SW480 (cell line): ENCODE results near the gene PDE6A.
A peak's percentile ranks its signal among the peaks of the same experiment; 100 is the strongest.
"Not testable (repeated sequence)": the region's sequence is repeated elsewhere in the genome, so short reads cannot be mapped to it uniquely, and the experiment has no call there.

Experiments
- DNase-seq: peaks from one replicate; pipeline ENCODE4 v3.0.0-alpha.2; 2016; ENCODE audit warnings: low spot score

The PDE6A gene

DNA sequence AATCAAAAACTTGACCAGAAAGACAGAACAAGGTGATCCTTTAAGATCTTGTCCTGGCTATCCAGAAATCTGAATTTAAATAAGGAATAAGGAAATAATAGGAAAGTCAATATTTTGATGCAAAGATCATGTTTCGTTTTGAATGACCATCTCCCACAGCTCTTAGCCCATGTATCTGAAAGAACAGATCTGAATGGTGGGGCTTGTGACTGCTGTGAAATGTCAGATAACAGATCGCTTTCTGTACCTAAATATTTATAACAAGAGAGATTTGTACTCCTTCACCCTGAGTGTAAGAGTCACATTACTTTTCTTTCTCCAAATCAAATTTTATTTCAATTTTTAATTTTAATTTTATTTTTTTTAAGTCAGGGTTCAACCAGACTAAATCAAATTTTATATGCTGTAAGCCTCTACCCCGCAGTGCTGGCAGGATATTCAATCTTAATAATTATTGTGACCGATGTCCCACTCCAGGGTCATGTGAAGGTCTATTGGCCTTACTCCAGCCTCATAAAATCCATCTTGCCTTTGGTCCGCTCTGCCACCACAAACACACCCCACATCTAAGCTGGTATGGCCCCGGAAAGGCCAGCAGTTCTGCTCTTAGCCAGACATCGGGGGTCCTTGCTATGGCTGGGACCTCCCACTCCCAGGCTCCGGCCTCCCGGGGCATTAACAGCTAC, 9.0 kb upstream of the PDE6A start:
- DNase-seq = no peak

DNA sequence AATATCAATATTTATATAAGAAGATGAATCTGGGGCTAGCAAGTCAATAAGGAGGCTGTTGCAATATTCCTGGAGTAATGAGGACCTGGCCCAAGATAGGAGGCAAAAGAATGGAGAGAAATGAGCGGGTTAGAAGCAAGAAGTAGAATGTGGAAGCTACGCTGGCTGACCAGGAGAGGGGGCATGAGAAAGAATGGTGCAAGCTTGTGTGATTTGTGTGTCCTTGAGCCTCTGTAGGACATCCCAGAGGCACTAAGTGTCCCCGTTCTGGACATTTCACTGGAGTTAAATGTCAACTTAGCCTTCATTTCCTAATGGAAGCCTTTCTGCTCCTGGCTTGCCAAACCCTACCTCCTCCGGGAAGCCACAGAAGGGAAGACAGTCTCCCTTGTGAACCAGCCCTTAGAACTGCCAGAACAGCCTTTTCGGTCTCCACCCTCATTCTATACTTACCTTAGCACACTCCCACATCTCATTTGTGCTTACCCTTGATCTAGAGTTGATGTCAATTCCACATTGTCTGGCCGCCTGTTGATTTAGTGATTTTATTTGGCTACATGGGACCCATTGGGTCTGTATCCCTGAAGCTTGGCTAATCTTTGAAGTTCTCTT, 6.7 kb upstream of the PDE6A start:
- DNase-seq = no peak

DNA sequence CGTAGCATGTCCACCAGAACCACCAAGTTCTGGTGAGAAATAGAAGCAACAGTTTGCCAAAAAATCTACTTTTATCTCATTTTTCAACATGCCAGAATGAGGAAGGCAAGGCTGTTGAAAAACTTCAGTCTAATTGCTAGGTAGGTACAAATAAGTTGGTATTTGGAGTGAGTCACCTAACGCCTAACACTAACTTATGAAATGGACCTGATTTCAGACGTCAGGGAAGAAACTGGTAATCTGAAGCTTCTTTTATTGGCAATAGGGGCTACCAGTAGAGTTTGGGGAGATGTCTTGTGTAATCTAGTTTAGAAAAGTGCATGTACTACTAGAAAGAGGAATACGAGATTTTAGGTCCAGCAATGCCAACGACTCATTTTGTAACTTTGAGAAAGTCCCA, 4.4 kb upstream of the PDE6A start:
- DNase-seq = no peak

DNA sequence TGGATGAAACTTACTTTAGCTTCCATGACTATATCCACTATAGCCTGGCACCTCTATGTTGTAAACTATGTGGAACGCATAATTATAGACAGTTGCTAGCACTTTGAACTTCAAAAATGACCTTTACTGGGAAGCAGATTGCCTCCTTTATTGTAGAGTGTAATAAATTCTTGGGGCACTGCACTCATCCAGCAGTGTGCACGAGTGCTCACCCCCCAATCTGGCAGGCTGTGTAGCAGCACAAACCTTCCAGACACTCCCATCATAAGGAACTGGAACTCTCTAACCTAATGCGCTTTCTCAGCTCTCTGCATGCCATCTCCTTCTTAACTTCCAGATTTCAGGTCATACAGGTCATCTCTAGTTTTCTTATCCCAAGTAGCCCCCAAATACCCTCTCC, 1.5 kb upstream of the PDE6A start:
- no peak for DNase-seq

DNA sequence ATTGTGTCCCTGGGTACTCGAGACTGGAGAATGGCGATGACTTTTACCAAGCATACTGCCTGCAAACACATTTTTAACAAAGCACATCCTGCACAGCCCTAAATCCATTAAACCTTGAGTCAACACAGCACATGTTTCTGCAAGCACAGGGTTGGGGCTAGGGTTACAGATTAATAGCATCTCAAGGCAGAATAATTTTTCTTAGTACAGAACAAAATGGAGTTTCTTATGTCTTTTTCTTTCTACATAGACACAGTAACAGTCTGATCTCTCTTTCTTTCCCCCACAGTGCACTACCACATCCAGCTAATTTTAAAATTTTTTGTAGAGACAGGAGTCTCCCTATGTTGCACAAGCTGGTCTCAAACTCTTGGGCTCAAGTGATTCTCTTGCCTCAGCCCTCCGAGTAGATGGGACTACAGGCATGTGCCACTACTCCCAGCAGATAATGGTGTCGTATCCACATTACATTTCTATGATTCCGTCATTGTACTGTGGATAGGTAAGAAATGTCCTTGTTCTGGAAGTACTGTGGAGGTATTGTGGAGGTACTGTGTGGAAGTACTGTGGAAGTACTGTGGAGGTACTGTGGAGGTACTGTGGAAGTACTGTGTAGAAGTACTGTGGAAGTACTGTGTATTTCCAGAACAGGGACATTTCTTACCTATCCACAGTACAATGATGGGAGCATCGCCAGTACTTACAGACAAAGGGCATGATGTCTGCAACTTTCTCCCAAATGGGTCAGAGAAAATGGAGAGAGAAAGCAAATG, 1.2 kb downstream of the PDE6A start:
- DNase-seq = not testable (repeated sequence)

DNA sequence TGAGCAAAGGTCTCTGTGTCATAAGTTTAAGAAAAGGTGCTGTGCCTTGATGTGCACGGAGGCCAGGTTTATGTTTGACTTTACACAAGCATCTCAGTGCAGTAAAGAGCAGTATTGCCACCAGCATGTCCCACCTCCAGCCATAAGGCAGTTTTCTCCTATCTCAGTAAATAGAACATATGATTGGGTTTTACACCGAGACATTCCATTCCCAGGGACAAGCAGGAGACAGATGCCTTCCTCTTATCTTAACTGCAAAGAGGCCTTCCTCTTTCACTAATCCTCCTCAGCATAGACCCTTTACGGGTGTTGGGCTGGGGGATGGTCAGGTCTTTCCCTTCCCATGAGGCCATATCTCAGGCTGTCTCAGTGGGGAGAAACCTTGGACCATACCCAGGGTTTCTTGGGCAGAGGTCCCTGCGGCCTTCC, 1.8 kb downstream of the PDE6A start:
- not testable (repeated sequence) for DNase-seq

DNA sequence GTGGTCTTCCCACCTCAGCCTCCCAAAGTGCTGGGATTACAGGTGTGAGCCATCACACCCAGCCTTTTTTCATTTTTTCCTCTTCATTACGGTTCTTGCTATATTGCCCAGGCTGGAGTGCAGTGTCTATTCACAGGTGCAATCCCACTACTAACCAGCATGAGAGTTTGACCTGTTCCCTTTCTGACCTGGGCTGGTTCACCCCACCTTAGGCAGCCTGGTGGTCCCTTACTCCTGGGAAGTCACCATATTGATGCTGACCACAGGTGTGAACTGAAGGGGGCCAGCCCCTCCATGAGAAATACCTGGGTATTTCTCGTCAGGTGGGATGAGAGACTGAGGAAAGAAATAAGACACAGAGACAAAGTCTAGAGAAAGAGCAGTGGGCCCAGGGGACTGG, 2.4 kb downstream of the PDE6A start:
- no peak for DNase-seq

DNA sequence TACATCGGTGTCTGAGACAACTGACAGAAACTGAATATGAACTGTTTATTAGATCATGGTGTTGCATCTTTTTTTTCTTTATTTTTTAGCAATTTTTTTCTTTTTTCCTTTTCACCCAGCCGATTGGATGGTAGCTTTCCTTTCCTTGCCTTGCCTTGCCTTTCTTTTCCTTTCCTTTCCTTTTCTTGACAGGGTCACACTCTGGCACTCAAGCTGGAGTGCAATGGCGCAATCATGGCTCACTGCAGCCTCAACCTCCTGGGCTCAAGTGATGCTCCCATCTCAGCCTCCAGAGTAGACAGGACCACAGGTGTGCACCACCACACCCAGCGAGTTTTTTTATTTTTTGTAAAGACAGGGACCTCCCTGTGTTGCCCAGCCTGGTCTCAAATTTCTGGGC, 2.8 kb downstream of the PDE6A start:
- no peak for DNase-seq

DNA sequence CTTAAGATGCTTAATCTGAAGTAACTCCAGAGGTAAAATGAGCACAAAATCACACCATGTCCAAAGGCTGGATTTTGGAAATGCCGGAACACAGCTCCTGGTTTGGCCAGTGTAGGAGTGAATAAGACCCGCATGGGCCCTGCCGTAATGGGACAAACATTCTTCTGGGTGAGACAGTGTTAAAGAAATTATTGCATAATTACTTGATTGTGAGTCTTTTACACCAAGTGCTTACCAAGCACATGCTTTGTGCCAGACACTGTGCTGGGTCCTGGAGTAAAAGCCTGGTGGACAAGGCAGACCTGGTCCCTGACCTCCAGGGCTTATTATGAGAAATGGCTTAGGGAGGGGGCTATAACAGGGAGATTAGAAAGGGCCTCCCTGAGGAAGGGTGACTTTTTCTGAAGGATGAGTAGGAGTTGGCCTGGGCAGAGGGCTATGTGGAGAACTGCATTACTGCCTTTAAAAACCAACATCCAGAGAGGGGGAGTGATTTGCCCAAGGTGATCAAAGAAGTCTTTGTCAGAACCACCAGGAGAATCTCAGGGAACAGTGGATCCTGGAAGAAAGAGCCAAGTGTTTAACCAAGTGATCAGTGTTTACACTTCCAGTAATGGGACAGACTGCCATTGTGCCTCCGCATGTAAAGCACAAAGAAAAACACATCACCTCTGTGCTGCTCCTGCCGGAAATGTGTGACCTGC, 3.5 kb downstream of the PDE6A start:
- DNase-seq = peak; percentile 13

DNA sequence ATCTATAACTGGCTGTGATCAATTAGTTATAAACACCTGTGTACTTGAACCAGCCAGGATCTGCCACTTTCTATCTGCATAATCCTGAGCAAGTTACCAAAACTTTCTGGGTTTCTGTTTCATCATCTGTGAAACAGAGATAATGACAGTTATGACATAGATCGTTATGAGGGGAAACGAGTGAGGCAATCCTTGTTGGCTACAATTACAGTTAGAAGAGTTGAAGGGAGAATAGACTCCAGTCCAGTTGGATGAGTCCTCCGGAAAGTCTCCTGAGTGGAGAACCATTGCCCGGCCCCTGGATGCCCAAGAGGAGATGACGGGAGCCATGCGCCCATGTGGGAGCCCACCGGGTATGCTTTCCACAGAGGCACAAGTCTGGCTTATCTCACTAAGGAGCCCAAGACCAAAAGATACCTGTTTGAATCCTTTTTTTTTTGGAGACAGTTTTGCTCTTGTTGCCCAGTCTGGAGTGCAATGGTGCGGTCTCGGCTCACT, 4.5 kb downstream of the PDE6A start:
- DNase-seq = no peak

DNA sequence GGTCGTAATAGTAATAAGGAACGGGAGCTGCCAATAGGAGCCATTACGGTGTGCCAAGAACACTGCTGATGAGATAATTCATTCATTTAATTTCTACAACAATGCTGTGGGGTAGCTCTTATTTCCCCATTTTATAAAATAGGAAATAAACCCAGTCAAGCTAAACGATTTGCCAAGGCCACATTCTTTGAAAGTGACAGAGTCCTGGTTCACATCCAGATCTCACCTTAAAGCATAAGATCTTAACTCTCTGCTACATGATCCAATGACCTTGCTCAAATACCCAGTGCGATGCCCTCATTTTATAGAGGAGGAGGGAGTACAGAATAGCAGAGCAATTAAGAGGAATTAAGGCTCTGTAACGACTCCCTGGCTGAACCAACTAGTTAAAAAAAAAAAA, 5.0 kb downstream of the PDE6A start:
- DNase-seq = no peak

DNA sequence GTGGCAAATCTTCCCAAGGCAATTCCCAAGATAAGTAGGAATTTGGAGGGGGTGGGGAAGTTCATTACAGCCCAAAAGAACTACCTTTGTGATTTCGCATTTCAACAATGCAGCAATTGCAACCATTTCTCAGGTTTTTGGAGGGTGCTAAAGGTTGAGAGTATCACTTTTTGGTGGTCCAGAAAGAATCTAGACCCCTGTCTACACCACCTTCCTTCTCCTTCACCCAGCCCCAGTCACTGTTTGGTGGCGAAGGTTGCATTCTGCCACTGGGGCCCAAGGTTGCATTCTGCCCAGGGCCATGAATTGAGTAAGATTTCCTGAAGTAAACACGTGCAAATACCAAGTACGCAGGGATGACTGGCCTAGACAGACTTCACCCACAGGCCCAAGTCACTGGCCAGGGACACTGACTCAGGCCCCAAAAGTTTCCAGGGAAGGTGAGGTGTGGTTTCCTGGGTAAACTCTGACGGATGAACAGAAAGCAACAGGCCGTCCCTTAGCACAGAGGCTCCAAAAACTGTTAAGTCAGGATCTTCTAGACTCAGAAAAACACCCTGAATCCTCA, 5.7 kb downstream of the PDE6A start:
- no peak for DNase-seq

DNA sequence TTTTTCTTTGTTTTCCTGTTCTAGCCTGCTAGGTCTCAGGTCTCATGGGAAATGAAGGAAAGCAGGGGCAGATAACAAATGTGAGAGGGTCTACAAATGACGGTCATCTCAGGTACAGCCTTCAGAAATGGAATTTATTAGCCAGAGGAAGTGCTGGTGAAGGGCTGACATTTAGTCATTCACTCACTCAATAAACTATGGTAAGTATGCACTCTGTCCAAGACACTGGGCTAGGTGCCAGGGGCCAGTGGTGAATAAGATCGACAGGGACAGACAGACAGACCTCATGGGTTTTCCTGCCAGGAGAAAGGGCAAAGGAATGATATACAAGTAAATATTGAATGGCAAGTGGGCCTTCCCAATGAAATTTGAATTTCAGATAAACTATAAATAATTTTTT, 6.3 kb downstream of the PDE6A start:
- DNase-seq = peak; percentile 32

DNA sequence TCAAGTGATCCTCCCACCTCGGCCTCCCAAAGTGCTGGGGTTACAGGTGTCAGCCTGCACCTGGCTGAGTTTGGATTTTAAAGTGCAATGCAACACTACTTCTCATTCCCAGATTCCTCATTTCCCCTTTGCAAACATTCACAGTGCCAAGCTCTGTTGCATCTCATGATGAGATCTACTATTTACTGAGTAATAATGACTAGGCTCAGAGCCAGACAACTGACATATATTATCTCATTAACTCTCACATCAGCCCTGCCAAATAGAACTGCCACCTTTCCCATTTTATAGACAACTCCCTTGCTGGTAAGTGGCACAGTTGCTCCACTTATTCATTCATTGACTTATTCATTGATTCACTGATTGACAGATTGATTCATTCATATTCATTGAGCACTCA, 7.0 kb downstream of the PDE6A start:
- DNase-seq = no peak

DNA sequence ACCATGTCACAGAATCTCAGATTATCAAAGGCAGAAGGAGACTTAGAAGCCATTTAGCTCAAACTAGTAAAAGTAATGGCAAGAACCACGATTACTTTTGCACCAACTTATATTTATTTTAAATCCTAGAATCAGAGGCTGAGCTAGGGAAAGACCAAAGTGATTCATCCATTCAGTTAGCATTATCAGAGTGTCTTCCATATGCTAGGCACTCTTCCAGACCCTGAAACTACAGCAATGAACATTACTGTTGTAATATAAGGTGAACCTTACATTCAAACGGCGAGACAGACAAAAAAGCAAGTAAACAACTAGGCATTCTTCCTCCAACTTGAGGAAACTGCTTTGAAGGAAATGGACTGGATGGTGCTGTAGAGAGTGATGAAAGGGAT, 7.9 kb downstream of the PDE6A start:
- no peak for DNase-seq

DNA sequence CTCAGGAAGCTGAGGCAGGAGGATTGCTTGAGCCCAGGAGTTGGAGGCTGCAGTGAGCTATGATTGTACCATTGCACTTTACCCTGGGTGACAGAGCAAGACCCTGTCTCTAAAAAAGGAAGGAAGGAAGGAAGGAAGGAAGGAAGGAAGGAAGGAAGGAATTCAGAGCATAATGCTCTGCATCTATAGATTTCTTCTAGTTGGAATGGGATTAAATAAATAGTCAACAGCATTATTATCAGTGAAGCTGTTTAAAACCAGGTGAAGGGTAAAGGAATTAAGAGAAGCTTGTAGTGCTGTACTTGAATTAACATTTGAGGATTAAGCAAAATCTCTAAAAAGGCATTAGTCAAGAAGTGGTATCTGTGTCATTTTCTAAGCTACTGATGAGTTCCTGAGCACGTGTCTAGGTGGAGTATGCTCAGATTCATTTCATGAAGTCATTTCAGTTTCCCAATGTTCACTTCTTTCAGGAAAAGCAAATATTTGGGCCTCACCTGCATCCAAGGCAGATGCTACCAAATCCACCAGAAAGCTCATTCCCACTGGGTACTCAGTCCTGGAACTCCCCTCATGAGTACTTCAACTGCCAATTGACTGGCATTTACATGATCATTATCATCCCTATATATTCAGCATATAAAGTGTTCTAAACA, 8.4 kb downstream of the PDE6A start:
- DNase-seq = no peak

DNA sequence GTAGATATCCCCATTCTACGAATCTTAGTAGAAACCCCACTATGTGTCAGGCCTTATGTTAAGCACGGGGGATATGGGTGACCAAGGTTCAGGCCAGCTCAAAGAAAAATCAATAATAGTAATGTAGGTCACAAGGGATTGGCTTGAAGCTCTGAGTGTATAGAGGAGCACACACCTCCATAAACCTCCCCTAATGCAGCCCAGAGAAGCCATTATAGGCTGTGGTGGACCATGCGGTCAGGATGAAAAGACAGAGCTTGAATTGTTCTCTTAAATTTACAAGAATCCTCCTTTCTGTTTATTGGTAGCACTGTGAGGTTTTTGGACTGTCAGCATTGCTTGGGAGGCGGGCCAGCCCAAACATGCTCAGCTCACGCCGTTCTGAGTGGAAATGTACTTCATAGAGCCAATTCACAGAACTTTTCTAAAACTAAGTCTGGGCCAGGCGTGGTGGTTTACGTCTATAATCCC, 9.1 kb downstream of the PDE6A start:
- peak; percentile 38 for DNase-seq

DNA sequence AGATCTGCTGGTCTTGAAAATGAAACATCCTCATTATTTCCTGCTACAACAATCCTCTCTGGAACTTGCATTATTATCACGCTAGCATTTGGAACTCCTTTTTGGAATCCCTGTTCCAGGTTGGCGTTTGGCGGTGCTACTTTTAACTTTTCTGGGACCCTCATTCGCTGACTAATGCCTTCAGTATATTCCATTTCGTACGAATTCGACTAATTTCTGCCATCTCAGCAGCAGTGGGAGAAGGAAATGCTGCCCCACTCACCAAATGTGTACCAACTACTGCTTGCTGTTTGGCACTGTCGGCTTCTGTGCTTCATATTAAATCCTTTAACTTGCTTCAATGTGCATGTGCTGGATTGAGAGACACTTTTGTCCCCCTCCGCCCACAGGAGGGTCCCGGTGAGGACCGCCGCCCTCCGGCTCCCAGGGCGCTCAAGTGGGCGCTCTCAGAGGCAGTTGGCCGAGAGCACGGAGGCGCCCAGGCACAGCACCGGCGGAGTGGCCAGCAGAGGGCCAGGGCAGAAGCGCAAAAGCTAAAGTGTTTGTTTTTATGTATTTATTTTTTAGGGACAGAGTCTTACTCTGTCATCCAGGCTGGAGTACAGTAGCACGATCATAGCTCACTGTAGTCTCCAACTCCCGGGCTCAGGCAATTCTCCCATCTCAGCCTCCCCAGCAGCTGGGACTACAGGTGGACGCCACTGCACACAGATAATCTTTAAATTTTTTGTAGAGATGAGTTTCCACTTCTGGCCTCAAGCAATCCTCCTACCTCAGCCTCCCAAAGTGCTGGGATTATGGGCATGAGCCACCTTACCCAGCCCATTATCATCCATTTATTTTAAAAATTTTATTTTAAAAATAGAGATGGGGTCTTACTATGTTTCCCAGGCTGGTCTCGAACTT, 11.9 kb downstream of the PDE6A start:
- no peak for DNase-seq

DNA sequence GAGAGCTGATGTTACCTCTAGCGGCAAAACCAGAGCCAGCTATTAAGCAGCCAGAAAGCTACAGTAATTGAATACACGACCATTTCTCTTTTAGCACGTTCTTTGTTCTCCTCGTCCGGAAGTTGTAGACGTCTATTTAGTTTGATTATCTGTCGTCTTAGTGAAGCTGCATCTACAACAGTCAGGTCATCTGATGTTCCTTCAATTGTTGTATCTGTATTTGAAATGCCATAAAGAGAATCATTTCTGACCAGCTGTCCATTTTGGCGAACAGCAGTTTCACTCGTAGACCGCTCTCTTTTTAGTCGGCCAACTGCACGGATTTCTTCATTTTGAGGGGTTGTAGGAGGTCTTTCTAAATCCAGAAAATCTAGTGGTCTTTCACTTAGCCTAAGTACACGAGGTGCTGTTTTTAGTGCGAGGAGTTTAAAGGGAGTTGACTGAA, 12.6 kb downstream of the PDE6A start:
- DNase-seq = no peak
